HFF-Myc (cell line): ENCODE measurements around the gene C6orf47.

ENCODE experiments used
- DNase-seq: peaks from one replicate; pipeline ENCODE4 v3.0.0-alpha.2; 2011; ENCODE audit warnings: low read depth; ENCODE audit errors: extremely low read depth
- H3K4me3 ChIP-seq: replicated peaks from 2 replicates; pipeline ENCODE4 v1.5.1; 2011; ENCODE audit warnings: low read depth, mild to moderate bottlenecking, control low read depth, low read length
- TF ChIP-seq, protein P1 (sequence below): IDR thresholded peaks from 2 replicates; pipeline ENCODE4 v1.5.1; 2012; ENCODE audit warnings: mild to moderate bottlenecking, low read depth, low read length, control low read depth; ENCODE audit errors: missing control alignments

C6orf47 gene

GRCh38 chr6:31640612-31641011 is 20.0 kb downstream of the C6orf47 start:
- DNase-seq = no peak
- H3K4me3 ChIP-seq = no peak overlapping the region
- TF ChIP-seq, protein P1, sequence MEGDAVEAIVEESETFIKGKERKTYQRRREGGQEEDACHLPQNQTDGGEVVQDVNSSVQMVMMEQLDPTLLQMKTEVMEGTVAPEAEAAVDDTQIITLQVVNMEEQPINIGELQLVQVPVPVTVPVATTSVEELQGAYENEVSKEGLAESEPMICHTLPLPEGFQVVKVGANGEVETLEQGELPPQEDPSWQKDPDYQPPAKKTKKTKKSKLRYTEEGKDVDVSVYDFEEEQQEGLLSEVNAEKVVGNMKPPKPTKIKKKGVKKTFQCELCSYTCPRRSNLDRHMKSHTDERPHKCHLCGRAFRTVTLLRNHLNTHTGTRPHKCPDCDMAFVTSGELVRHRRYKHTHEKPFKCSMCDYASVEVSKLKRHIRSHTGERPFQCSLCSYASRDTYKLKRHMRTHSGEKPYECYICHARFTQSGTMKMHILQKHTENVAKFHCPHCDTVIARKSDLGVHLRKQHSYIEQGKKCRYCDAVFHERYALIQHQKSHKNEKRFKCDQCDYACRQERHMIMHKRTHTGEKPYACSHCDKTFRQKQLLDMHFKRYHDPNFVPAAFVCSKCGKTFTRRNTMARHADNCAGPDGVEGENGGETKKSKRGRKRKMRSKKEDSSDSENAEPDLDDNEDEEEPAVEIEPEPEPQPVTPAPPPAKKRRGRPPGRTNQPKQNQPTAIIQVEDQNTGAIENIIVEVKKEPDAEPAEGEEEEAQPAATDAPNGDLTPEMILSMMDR = no peak

- no peak for DNase-seq
- TF ChIP-seq, protein P1 = no peak
- no peak overlapping the region for H3K4me3 ChIP-seq
Measured at GRCh38 chr6:31639449-31639861, 21.1 kb downstream of the C6orf47 start.

- DNase-seq = no peak
Measured at GRCh38 chr6:31639043-31639442, 21.5 kb downstream of the C6orf47 start.

DNA sequence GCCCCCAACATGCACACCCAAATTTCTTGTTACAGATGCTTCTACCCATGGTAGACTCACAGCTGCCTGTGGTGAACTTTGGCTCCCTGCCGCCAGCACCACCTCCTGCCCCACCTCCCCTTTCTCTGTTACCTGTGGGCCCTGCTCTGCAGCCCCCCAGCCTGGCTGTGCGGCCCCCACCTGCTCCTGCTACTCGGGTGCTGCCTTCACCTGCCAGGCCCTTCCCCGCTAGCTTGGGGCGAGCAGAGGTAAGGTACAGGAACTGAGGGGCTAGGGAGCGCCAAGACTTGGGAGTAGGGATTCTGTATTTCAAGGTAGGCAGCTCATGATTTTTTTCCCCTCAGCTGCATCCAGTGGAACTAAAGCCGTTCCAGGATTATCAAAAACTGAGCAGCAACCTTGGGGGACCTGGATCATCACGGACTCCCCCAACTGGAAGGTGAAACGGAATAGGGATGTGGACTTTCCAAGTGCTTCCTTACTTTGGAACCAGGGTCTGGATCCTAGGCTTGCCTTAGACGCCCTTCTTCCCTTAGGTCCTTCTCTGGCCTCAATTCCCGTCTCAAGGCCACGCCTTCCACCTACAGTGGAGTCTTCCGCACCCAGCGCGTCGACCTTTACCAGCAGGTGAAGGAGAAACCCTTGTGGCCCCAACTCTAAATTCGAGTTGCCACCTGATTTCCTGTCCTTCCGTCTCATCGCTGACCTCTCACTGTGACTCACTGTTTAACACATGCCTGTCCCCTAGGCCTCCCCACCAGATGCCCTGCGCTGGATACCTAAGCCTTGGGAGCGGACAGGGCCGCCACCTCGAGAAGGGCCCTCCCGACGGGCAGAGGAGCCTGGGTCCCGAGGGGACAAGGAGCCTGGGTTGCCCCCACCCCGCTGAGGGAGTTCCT is 23.6 kb downstream of the C6orf47 start:
- no peak overlapping the region for H3K4me3 ChIP-seq
- TF ChIP-seq, protein P1 = no peak
- no peak for DNase-seq

More at GRCh38 chr6:31639043-31639442, 21.5 kb downstream of the C6orf47 start:
- TF ChIP-seq, protein P1 = no peak
- H3K4me3 ChIP-seq = no peak overlapping the region

GRCh38 chr6:31634969-31635575 is 25.5 kb downstream of the C6orf47 start:
- no peak for DNase-seq
- TF ChIP-seq, protein P1 = no peak
- H3K4me3 ChIP-seq = no peak overlapping the region

DNA sequence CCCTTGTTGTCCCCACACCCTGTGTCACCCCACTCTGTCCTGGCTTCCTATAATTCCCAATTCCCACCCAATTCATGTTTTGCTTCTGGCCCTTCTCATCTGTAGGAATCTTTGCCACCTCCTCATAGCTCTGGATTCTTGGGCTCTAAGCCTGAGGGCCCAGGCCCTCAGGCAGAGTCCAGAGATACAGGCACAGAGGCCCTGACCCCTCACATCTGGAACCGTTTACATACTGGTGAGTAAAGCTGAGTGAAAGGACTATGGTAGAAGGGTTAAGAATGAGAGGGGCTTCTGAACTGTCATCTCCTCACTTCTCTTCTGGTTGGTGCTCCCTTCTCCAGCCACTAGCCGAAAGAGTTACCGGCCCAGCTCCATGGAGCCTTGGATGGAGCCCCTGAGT is 26.4 kb downstream of the C6orf47 start:
- DNase-seq = no peak
- H3K4me3 ChIP-seq = no peak overlapping the region
- TF ChIP-seq, protein P1 = no peak
